Fibroblast of the aortic adventitia (primary cell): ENCODE data around the gene SNX3. TPM values are rescaled to one million over a fixed set of nuclear protein-coding genes. Genes with fewer than 3 reads are reported as not detected.
"Not testable (repeated sequence)": the region's sequence is repeated elsewhere in the genome, so short reads cannot be mapped to it uniquely, and the experiment has no call there.

ENCODE experiments used
- DNase-seq: peaks from one replicate; pipeline ENCODE4 v3.0.0-alpha.2; 2010; ENCODE audit warnings: low read depth
- H3K4me3 ChIP-seq: 2 replicates; pipeline ENCODE4 v1.5.1; 2011; ENCODE audit warnings: low read depth, mild to moderate bottlenecking, control low read depth, low read length, moderate library complexity
- total RNA-seq: library from RNA; depleted of rRNA; stranded (reverse); fragments of >200 nt; gene quantifications from 2 replicates; pipeline ENCODE4 v1.2.3, GENCODE V29; 2012; ENCODE audit warnings: low replicate concordance
- TF ChIP-seq, protein P1 (sequence below): IDR thresholded peaks from 2 replicates; pipeline ENCODE4 v1.5.1; 2011; ENCODE audit warnings: mild to moderate bottlenecking, low read length, control low read depth, inconsistent platforms; ENCODE audit not compliant: insufficient read depth

The SNX3 gene
- total RNA-seq, 1 donor = 266 TPM

GRCh38 chr6:108250240-108250866 is 10.5 kb downstream of the SNX3 start:
- TF ChIP-seq, protein P1, sequence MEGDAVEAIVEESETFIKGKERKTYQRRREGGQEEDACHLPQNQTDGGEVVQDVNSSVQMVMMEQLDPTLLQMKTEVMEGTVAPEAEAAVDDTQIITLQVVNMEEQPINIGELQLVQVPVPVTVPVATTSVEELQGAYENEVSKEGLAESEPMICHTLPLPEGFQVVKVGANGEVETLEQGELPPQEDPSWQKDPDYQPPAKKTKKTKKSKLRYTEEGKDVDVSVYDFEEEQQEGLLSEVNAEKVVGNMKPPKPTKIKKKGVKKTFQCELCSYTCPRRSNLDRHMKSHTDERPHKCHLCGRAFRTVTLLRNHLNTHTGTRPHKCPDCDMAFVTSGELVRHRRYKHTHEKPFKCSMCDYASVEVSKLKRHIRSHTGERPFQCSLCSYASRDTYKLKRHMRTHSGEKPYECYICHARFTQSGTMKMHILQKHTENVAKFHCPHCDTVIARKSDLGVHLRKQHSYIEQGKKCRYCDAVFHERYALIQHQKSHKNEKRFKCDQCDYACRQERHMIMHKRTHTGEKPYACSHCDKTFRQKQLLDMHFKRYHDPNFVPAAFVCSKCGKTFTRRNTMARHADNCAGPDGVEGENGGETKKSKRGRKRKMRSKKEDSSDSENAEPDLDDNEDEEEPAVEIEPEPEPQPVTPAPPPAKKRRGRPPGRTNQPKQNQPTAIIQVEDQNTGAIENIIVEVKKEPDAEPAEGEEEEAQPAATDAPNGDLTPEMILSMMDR = peak; percentile 39
- H3K4me3 ChIP-seq = no peak overlapping the region
- DNase-seq = peak; percentile 35

DNA sequence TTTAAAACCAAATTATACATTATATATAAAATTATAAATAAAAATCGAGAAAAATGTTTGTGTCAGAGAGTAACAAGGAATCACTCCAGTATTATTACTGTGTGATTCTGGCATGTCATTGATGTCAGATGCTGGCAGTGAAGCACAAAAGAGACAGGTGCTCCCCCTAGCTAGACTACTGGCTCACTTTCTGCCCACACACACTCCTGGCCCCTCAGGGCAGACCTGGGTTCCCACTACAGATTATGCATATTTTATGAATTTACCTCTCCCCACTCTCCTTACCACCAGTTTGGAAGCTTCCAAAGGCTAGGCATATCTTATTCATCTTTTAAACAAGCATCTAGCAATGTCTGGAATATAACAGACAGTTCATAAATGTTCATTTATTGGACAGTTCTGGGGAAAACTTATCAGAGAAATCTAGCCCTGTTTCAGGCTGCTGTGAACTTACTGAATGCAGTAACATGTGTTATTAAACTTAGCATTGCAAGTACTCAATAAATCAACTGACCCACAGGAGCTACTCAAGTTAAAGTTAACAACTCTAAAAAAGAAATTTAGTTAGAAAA is 12.8 kb downstream of the SNX3 start:
- DNase-seq = no peak
- TF ChIP-seq, protein P1 = no peak
- H3K4me3 ChIP-seq = no peak overlapping the region

- DNase-seq, H3K4me3 ChIP-seq: not testable (repeated sequence)
Measured at GRCh38 chr6:108245095-108245494, 15.7 kb downstream of the SNX3 start.

- DNase-seq = peak; percentile 63
- TF ChIP-seq, protein P1 = no peak
- no peak overlapping the region for H3K4me3 ChIP-seq
Measured at GRCh38 chr6:108243836-108244235, 17.0 kb downstream of the SNX3 start.

GRCh38 chr6:108242721-108243120 is 18.1 kb downstream of the SNX3 start:
- no peak for DNase-seq
- no peak overlapping the region for H3K4me3 ChIP-seq
- TF ChIP-seq, protein P1 = no peak

DNA sequence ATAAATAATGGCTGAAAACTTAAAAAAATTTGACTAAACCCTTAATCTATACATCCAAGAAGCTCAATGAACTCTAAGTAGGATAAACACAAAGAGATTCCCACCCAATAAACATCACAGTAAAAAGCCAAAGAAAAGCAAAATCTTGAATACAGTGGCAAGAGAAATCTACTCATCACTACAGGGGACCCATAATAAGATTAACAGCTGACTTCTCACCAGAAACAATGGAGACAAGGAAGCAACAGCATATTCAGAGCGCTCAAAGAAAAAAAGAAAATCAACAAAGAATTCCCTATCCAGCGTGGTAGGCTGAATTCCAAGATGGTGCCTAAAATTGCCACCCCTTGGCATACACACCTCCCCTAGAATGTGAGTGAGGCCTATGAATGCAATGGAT is 18.6 kb downstream of the SNX3 start:
- TF ChIP-seq, protein P1 = no peak
- DNase-seq = no peak
- no peak overlapping the region for H3K4me3 ChIP-seq

DNA sequence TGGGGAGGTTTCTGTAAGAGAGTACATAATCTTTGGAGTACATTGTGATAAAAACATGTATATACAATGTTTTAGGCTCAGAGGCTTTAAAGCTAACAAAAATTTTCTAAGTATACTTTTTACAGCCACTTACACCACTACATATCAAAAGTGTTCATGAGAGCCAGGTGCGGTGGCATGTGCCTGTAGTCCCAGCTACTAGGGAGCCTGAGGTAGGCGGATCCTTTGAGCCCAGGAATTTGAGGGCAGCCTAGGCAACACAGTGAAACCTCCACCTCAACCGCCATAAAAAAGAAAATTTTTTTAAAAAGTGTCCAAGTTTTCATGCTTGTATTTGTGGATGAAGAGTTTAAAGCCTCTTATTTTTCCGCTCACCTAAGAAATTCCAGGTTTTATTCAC is 22.5 kb downstream of the SNX3 start:
- no peak overlapping the region for H3K4me3 ChIP-seq
- TF ChIP-seq, protein P1 = no peak
- no peak for DNase-seq
